HG02943 (cell line): ENCODE measurements around the gene TGM2.

Experiments used
- ATAC-seq: cut with Tn5 transposase; IDR thresholded peaks from one replicate; pipeline ENCODE4 v1.9.1; 2021; ENCODE audit warnings: mild to moderate bottlenecking, low read depth, moderate library complexity; ENCODE audit not compliant: unreplicated experiment

The TGM2 gene

DNA sequence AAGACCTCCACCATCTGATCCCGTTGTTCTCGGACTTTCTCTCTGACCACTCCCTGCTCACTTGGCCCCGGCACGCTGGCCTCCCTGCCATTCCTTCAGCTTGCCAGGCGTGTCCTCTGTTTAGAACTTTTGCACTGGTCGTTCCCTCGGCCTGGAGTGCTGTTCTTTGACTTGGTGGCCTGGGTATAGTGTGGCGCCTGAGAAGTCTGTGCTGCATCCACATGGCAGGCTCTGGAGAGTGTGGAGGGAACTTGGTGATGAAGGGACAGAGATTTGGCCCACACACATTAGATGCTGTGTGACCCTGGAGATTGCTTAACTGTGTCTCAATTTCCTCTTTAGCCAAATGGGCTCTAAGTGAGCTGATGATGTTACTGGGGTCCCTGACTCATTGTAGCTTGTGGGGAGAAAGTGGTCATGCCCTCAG is 13.0 kb upstream of the TGM2 start:
- ATAC-seq, result no peak

DNA sequence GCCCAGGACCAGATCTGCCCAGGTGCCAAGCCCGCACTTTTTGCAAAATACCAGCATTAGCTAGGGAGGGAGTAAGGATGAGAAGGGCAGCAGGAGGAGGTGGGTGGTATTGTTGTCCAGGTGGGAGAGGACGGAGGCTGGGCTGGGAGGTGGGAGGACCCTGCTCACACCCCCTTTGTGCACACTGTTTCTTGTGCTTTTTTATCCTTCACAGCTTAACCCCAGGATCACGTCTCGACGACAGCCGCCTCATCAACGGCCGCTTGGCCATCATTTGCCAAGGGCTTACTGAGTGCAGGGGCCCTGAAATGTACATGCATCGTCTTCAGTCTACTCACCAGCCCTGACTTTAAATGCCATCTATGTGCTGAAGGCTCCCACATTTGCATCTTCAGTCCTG is 12.1 kb upstream of the TGM2 start:
- no peak for ATAC-seq

DNA sequence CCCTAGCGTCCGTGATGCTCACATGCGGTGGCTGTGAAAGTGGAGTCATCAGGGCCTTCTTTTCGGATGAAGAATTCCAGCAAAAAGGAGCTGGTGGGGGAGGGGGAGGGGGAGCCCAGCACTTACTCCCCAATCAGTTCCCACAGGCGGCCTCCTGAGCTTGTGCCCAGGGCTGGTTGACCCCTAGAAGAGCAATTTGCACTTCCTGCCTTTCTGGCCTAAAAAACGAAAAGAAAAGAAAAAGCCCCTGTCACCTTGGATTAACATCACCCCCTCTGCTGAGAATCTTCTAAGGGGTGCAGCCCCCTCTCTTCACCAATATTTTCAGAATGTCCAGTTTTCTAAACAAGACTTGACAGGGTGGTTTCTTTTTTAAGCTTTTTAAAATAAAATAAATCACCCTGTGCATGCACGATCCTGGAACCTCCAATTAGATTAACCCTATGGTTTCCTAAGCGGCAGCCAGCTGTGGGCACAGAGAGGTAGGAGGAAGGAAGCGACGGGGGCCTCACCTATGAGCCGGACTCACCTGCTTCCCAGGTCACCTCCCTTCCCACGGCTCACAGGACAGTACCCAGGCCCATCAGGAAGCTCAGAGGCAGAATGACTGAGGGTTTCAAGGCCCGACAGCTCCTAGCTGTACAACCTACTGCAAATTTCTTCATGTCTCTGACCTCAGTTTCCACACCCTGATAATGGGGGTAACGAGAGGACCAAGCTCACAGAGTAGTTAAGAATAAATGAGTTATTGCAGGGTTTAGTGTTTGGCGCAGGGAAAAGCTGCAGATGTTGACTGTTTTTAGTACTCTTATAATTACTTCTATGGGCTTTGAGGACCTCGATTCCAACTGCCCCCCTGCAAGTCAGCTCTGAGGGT is 10.5 kb upstream of the TGM2 start:
- ATAC-seq, result no peak

DNA sequence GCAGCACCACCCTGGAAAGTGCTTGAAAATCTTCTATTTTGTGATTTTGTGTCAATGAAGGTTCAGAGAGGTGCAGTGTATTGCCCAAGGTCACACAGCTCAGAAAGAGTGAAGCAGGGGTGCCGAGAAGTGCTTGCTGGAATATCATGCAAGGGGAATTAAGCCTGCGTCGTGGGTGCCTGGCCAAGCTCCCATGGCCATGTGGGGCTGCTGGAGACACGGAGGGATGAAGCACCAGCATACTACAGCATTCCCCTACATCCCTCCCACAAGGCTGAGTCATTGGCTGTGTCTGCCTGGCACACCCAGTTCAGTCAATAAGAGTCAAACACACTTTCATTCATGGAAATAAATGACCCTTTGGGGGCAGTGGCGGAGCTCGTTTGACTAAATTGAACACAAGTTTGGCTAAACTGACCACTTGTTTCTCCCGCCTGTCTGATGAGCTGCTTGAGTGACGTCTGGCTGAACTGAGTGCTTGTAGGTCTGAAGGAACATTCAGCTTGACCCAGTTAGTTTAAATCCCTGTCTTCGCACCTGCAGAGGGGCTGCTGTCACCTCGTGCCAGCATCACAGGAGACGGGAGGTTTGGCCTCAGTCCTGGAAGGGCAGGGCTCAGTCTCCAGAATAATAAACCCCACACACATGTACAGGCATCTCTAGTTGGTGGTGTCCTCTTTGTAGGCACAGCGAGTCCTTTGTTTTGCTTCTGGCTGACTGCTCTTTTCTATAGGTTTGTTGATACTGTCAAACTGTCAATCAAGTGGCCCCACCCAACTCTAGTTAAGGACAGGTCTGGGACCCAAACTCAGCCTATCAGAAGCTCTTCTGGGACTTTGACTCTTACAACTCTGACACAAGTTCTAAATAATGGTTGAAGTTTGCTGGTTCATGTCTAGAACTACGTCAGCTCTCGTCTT is 8.4 kb upstream of the TGM2 start:
- ATAC-seq, result no peak

DNA sequence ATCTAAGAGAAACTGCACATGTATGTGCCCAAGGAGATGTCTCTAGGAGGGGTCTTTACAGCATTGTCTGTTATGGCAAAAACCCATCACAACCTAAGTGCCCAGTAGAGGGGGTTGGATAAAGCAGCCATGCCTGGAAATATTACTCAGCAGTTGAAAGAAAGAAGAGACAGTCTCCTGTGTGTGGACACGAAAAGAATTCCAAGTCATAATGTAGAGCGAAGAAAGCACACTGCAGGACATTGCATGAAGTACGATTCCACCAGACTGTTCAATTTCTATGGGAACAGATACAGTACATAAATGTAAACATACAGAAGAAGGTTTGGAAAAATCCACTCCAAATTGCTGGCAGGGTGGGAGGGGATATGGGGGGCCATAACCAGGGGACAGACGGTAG is 7.3 kb upstream of the TGM2 start:
- ATAC-seq, result no peak

DNA sequence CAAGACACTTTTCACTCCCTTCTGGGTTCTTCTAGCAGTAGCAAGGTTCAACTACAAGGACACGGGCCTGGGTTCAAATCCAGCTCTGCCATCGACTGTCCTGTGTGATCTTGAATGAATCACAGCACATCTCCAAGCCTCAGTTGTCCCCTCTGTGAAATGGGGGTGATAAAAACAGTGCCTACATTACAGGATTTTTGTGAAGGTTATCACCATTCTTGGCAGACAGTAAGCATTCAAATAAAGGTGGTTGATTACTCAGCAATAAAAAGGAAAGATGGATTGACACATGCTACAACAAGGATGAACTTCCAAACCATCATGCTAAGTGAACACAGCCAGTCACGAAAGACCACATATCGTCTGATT is 6.6 kb upstream of the TGM2 start:
- ATAC-seq, result no peak

DNA sequence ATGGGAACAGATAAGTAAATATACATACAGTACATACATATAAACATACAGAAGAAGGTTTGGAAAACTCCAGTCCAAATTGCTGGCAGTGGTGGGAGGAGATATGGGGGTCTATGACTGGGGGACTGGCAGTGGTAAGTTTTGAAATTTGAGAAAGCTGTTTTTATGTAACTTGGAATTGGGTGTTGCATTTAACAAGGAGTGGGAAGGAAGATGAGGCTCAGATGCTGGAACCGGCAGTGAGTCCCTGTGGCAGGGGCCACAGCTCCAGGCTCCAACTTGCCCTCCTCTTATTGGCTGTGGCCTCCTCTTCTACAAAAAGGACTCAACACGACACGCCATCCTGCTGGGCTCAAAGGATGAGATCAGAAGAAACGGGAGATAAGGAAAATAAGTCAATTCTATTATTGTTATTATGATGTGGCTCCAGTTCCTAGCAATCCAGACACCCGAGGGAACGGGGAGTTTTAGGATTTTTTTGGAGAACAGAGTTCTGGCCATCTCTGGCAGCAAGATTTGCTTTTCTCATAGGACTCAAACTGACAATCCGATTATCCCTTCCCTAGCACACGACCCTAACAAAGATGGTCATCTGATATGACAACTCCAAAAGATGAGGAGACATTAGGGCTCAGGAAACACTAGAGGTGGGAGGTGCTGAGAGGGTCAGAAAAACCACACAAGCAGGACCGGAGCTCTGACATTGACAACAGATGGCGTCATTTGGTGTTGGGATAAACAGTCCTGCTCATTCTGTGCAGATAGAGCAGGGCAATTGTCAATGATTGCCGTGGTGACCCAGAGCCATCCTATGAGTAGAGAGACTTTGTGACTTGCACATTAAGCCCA is 6.0 kb upstream of the TGM2 start:
- no peak for ATAC-seq

DNA sequence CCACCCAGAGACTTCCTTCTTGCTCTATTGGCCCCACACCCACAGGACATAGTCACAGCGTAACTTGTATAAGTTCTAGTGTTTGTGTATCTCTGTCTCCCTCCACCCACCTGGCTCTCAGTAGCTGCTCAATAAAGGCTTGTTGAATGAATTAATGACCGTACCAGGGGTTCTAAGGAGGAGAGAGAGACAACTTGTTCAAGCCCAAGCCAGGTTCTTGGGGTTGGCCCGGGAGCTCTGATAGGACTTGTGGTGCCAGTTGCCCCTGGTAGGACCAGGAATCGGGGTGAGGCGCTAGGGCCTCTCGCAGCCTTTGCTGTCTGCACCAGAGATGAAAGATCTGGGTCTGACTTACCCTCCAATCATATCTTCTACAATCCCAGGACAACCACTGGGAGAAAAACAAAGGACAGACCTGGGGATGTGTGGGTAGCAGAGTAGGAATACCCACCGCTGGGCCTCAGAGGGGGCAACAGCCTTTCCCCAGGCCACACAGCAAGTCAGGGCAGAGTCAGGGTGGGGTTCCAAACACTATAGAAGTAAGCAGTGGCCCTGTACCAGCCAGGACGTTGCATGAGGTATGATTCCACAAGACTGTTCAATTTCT is 5.3 kb upstream of the TGM2 start:
- ATAC-seq, result no peak

DNA sequence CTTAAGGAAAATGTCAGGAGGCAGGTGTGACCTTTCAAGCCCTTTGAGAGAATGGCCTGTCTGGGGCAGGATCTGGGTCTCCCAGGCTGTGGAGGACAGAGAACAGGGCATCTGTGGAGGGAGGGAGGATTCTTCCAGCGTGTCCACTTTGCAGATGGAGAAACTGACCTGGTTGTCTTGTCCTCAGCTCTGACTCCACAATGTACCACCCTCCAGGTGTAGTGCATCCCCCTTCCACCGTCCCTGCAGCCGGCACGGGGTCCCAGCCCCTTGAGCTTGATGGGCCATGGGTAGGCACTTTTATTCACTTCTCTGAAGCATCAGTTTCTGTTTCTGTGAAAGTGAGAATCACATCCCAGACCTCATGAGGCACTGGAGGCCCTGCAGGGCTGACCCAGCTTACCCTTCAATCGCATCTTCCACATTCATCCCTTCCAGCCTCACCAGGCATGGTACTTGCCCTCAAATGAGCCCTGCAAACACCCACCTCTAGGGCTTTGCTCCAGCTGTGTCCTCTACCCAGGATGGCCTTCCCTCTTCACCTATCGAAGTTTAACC is 4.6 kb upstream of the TGM2 start:
- no peak for ATAC-seq

DNA sequence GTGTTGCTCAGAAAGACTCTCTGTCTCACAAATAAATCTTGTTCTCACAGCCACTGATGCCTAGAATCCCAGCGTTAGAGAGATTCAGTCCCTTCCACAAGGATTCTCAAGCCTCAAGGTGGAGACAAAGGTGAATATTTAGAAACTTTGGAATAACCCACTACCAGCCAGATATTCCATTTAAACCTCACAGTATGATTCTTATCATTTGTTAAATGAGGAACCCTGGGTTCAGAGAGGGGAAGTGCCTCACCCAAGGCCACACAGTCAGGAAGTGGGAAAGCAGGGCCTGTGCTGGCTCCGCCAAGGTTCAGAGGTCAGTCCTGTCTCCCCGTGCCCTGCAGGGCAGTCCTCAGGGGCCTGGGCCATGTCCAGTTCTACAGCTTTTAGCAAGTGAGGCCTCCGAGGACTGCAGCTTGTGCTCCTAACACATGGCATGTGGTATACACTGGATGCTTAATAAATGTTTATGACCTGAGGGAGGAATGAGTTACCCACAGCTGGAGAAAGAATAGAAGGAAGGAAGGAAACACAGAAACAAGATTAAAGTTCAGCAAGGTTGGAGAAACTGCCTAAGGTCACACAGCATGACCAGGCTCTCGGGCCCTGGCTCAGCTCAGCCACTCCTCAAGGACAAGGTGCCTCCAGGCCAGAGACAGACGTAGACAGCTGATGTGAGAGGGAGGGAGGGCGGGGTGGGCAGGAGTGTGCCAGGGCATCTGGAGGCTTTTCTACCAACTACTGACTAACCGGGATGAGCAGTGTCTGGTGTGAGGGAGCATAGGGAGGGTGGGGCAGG is 3.9 kb upstream of the TGM2 start:
- no peak for ATAC-seq

DNA sequence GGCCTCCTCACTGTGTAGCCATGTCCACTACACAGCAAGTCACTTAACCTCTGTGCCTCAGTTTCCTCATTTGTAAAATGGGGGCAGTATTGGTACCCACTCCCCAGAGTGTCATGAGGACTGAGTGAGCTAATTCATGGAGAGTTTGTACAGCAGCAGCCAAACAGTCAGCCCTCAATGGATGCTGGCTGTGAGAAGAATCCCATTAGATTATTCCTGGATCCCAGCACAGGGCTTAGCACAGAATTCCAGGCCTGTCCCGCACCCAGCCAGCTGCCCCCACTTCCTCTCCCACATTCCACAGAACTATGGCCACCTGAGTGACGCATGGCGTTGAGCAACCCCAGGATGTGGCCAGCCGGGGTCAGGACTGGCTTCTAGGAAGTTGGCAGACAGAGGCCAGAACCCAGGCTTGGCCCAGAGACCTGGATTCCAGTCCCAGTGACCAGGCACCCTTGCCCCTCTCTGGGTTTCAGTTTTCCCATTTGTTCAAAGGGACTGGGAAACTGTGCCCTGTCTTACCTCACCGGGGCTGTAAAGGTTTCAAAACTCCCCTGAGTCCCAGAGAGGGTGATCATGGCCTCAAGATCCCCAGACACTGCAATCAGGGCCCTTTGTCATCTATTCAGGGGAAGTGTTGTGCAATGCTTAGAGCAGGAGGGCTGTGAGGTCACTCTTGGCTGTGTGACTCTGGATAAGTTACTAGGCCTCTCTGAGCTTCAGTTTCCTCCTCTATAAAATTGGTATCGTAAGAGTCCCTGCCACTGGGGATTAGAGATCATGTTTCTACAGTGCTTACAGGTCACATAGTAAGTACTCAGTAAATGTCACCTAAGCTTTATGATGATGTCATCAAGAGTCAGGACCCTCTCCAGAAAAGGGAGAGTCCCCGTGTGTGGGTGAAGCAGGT is 3.0 kb upstream of the TGM2 start:
- no peak for ATAC-seq

DNA sequence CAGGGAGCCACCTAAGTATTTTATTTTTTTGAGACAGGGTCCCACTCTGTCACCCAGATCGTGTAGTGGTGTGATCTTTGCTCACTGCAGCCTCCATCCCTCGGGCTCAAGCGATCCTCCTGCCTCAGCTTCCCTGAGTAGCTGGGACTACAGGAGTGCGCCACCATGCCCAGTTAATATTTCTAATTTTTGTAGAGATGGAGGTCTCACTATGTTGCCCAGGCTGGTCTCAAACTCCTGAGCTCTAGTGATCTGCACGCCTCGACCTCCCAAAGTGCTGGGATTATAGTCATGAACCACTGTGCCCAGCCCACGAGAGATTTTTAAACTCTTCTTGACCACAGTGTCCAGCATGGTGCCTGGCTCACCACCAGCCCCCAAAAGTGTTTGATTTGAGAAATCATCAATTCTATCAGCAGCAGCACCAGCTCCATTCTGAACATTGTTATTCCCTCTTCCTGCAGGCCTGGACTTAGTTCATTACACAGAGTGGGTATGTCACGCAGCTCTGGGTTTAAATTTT is 2.3 kb upstream of the TGM2 start:
- ATAC-seq, result no peak

DNA sequence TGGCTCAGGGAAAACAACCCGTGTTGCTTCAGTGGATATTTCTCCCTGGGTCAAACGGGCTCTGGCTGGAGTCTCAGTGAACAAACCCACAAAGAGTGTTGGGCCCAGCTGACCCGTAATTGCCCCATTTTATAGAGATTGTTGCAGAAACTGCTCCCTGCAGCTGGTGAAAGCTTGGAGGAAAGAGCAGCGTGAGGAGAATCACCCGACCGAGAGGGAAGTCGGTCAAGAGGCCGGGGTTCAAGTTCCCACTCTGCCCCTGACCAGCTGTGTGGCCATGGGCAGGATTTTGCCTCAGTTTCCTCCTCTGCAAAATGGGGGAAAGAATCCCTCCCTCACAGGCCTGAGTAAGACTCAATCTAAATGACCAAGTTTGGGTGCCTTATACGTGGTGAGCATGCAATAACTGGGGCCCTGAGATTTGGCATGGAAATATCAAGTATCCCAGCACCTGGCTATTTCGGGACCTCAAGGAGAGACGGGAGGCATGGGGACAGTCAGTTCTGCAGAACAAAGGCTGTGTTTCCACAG is 1.7 kb upstream of the TGM2 start:
- ATAC-seq, result no peak

DNA sequence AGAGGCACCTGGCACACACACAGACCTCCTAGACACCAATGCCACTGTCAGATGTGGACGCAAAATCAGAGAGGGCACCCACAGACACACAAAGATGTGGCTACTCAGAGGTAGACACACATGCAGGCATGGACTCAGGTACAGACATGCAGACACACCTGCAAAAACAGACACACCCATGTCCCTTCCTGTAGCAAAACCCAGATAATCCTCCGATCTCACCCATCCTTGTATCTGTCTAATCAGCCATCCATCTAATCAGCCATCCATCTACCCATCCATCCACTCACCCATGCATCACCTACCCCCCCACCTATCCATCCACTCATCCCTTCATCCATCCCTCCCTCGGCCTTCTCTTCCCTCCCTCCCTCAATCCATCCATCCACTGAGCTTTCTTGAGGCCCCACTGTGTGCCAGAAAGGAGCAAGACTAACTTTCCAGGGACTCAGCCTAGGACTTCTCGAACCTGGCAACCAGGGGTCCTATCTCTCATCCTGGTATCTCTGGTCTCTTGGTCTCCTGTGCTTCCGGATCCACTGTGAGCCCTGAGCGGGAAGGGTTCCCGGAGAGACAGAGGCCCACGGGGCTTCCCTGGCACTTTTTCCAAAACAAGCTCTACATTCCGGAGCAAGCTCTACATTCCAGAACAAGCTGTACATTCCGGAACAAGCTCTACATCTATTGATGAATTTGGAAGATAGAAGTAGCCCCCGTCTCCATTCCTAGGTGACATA is 1.1 kb upstream of the TGM2 start:
- no peak for ATAC-seq

DNA sequence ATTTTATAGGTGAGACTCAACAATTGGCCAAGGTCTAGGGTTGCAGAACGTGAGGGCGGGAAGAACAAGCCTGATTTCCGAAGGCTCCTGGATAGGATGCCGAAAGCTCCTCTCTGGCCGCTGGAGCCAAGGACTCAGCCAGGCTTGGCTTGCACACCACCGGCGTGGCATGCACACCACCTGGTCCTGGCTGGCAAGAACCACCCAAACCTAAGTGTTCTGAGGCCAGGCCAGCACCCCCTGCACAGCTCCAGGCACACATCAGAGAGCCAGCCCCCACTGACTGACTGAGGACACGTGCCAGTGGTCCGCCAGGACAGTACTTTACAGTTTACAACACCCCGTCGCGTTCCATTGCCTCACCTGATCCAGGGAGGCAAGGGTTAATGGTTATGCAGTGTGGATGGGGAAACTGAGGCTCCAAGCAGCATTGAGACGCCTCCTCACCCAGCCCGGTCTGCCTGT is 414 bp downstream of the TGM2 start:
- ATAC-seq, result no peak

DNA sequence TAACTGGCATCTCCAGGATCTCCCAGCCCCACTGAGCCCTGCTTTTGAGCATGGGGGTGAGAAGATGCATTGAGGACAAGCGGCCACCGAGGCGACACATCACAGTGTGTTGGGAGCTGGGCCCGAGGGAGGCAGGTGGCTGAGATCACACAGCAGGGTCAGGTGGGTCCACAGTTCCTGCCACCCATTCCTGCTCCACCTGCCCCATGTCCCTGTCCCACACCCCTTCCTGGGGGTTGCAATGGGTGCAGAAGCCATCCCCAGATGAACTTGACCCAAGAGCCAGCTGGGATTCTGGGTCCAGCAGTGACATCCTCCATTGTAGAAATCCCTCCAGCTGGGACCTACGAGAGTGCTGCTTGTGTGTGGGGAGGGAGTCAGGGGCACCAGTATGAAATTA is 1.0 kb downstream of the TGM2 start:
- no peak for ATAC-seq
